ENCODE results near the gene CMTM8.

Gene CMTM8

GRCh38 chr3:32296251-32297204 lies 58.0 kb downstream of the CMTM8 start:
- FAIRE-seq (peak; percentile 94), DNase-seq (ENCODE audit: insufficient read length, low spot score) (peak; percentile 34)
- TF ChIP-seq POLR2AphosphoS5 (IDR thresholded peaks at IDR 0.05; ENCODE audit: low read depth, low read length) (no peak), POU2F2 (IDR thresholded peaks at IDR 0.05; ENCODE audit: low read depth, low read length) (no peak), POLR2A (IDR thresholded peaks at IDR 0.05; ENCODE audit: low read depth, low read length) (no peak), TAF1 (IDR thresholded peaks at IDR 0.05; ENCODE audit: low read depth, low read length) (no peak), PAX5 (IDR thresholded peaks at IDR 0.05; ENCODE audit: insufficient read depth, low read length, severe bottlenecking) (no peak), SPI1 (IDR thresholded peaks at IDR 0.05; ENCODE audit: low read depth, low read length) (no peak)

GRCh38 chr3:32297366-32297765 lies 58.9 kb downstream of the CMTM8 start:
- TF ChIP-seq PAX5 (IDR thresholded peaks at IDR 0.05; ENCODE audit: insufficient read depth, low read length, severe bottlenecking) = no peak
- no peak for DNase-seq (ENCODE audit: insufficient read length, low spot score)
- FAIRE-seq = no peak

GRCh38 chr3:32301426-32301825 lies 62.9 kb downstream of the CMTM8 start:
- no peak for TF ChIP-seq PAX5 (IDR thresholded peaks at IDR 0.05; ENCODE audit: insufficient read depth, low read length, severe bottlenecking)
- no peak for TF ChIP-seq POLR2AphosphoS5 (IDR thresholded peaks at IDR 0.05; ENCODE audit: low read depth, low read length)
- no peak for TF ChIP-seq SPI1 (IDR thresholded peaks at IDR 0.05; ENCODE audit: low read depth, low read length)
- TF ChIP-seq POU2F2 (IDR thresholded peaks at IDR 0.05; ENCODE audit: low read depth, low read length) = no peak
- TF ChIP-seq TAF1 (IDR thresholded peaks at IDR 0.05; ENCODE audit: low read depth, low read length) = no peak
- no peak for DNase-seq (ENCODE audit: insufficient read length, low spot score)
- FAIRE-seq = no peak

GRCh38 chr3:32302601-32303398 lies 64.3 kb downstream of the CMTM8 start:
- no peak for FAIRE-seq
- DNase-seq (ENCODE audit: insufficient read length, low spot score) = no peak
- no peak for TF ChIP-seq SPI1 (IDR thresholded peaks at IDR 0.05; ENCODE audit: low read depth, low read length)
- TF ChIP-seq POLR2A (IDR thresholded peaks at IDR 0.05; ENCODE audit: low read depth, low read length) = no peak
- TF ChIP-seq TAF1 (IDR thresholded peaks at IDR 0.05; ENCODE audit: low read depth, low read length) = no peak
- no peak for TF ChIP-seq POLR2AphosphoS5 (IDR thresholded peaks at IDR 0.05; ENCODE audit: low read depth, low read length)
- TF ChIP-seq POU2F2 (IDR thresholded peaks at IDR 0.05; ENCODE audit: low read depth, low read length) = no peak
- no peak for TF ChIP-seq PAX5 (IDR thresholded peaks at IDR 0.05; ENCODE audit: insufficient read depth, low read length, severe bottlenecking)

DNA sequence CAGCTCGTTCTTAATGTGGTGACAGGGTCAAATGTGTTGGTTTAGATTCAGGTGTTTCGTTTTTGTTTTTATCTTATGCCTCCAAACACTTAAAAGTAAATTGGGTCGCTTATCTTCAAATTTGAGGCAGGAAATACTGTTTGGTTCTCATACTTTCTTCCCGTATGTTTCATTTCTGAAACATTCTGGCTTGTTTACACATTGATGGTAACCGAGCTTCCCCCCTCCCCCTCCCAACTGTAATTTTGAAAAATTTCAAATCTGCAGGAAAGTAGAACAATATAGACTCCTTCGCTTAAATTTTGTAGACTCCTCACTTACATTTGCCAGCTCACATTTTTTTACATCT lies 64.9 kb downstream of the CMTM8 start:
- DNase-seq (ENCODE audit: insufficient read length, low spot score) (no peak), FAIRE-seq (no peak)
- TF ChIP-seq SPI1 (IDR thresholded peaks at IDR 0.05; ENCODE audit: low read depth, low read length) = no peak
- no peak for TF ChIP-seq PAX5 (IDR thresholded peaks at IDR 0.05; ENCODE audit: insufficient read depth, low read length, severe bottlenecking)
- no peak for TF ChIP-seq TAF1 (IDR thresholded peaks at IDR 0.05; ENCODE audit: low read depth, low read length)
- no peak for TF ChIP-seq POLR2A (IDR thresholded peaks at IDR 0.05; ENCODE audit: low read depth, low read length)
- no peak for TF ChIP-seq POU2F2 (IDR thresholded peaks at IDR 0.05; ENCODE audit: low read depth, low read length)
- TF ChIP-seq POLR2AphosphoS5 (IDR thresholded peaks at IDR 0.05; ENCODE audit: low read depth, low read length) = no peak

- TF ChIP-seq PAX5 (IDR thresholded peaks at IDR 0.05; ENCODE audit: insufficient read depth, low read length, severe bottlenecking) (no peak), SPI1 (IDR thresholded peaks at IDR 0.05; ENCODE audit: low read depth, low read length) (no peak), POU2F2 (IDR thresholded peaks at IDR 0.05; ENCODE audit: low read depth, low read length) (no peak), TAF1 (IDR thresholded peaks at IDR 0.05; ENCODE audit: low read depth, low read length) (no peak)
- DNase-seq (ENCODE audit: insufficient read length, low spot score) = no peak
- no peak for FAIRE-seq
These were observed 65.7 kb downstream of the CMTM8 start for GRCh38 chr3:32303977-32304881.

GRCh38 chr3:32305361-32305876 lies 66.9 kb downstream of the CMTM8 start:
- TF ChIP-seq POU2F2 (IDR thresholded peaks at IDR 0.05; ENCODE audit: low read depth, low read length) = no peak
- no peak for TF ChIP-seq POLR2AphosphoS5 (IDR thresholded peaks at IDR 0.05; ENCODE audit: low read depth, low read length)
- TF ChIP-seq TAF1 (IDR thresholded peaks at IDR 0.05; ENCODE audit: low read depth, low read length) = no peak
- no peak for TF ChIP-seq SPI1 (IDR thresholded peaks at IDR 0.05; ENCODE audit: low read depth, low read length)
- no peak for TF ChIP-seq POLR2A (IDR thresholded peaks at IDR 0.05; ENCODE audit: low read depth, low read length)
- TF ChIP-seq PAX5 (IDR thresholded peaks at IDR 0.05; ENCODE audit: insufficient read depth, low read length, severe bottlenecking) = no peak
- DNase-seq (ENCODE audit: insufficient read length, low spot score) (no peak), FAIRE-seq (no peak)

DNA sequence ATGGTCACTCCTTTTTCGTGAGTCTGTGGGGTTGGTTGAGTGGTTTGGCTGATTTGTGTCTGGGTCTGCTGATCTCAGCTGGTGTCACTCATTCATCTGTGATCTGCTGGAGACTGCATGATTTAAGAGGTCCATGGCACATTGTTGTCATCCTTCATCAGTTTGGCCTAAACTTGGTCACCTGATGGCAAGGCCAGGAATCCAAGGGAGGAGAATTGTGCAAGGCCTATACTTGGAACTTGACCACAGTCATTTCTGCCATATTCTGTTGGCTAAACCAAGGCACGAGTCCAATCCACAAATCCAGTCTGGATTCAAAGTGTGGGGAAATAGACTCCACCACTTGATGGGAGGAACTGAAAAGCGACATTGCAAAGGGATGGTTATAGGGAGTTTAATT lies 67.6 kb downstream of the CMTM8 start:
- no peak for DNase-seq (ENCODE audit: insufficient read length, low spot score)
- no peak for TF ChIP-seq TAF1 (IDR thresholded peaks at IDR 0.05; ENCODE audit: low read depth, low read length)
- TF ChIP-seq PAX5 (IDR thresholded peaks at IDR 0.05; ENCODE audit: insufficient read depth, low read length, severe bottlenecking) = no peak
- TF ChIP-seq POLR2AphosphoS5 (IDR thresholded peaks at IDR 0.05; ENCODE audit: low read depth, low read length) = no peak
- TF ChIP-seq SPI1 (IDR thresholded peaks at IDR 0.05; ENCODE audit: low read depth, low read length) = no peak
- TF ChIP-seq POU2F2 (IDR thresholded peaks at IDR 0.05; ENCODE audit: low read depth, low read length) = no peak
- TF ChIP-seq POLR2A (IDR thresholded peaks at IDR 0.05; ENCODE audit: low read depth, low read length) = no peak
- no peak for FAIRE-seq

Measured in GM12891 (cell line).